ENCODE measurements around the gene AIDA. TPM values are rescaled to one million over a fixed set of nuclear protein-coding genes. Genes with fewer than 3 reads are reported as not detected.

Gene AIDA
- total RNA-seq, 1 experiment from 2014 or later, result 60.0 TPM

DNA sequence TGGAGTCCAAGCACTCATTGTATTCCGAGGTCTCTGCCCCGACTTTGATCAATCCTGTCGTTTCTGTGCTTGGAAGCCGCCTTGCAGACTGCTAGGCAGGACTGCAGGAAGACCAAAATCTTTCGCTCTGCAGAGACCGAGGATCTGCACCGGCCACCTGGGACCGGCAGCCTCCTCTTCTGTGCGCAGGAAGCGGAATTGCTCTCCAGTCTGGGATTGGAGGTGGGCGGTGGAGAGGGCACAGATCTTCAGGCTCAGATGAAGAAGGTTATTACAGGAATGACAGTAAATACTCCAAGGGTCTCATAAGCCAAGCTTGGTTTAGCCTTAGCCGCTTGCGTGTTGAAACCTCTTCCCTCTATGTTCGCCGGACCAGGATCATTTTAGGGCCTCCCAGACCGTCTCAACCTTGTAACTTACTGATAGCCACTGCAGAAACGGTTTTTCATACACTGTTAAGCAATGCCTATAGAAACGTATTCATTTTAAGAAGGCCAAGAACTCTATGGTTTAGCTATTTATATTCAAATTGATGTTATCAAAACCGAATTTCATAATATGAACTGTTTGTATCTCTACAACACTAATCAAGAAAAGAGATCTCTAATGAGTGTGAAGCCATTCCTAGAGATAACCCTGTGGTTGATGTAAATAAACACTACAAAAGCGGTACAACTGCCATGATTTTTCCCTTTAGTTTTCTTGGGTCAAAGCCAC, 93.3 kb downstream of the AIDA start:
- intact Hi-C loops (cut with micrococcal nuclease; ENCODE audit: unreplicated experiment), result loop anchor here (1.0 kb wide), 1 partner anchor 154 kb away; no protein-coding TSS in a partner anchor
- H3K4me1 ChIP-seq (replicated peaks; ENCODE audit: insufficient read depth), result peaks cover 6% of the 10 kb centered on the region
- peak overlapping the region; percentile 70 for H3K4me3 ChIP-seq
- DNase-seq, result no peak
- POLR2A ChIA-PET (ENCODE audit: unreplicated experiment), result interaction anchor here (0.6 kb wide), 3 partner anchors 28 to 611 kb away, joined by 5 to 13 read pairs (median 5); no protein-coding TSS in a partner anchor
- CTCF ChIA-PET, result interaction anchor here (0.7 kb wide), 1 partner anchor 8 kb away, joined by 4 read pairs; no protein-coding TSS in a partner anchor
- H4K20me1 ChIP-seq (ENCODE audit: insufficient read depth), result no peaks in the 10 kb centered on the region
- peaks cover 14% of the 10 kb centered on the region; the same call in 1 of the 2 replicates for H3F3A ChIP-seq (ENCODE audit: insufficient read depth, low read depth)
- H3K27ac ChIP-seq, result no peak overlapping the region
- H3K9me3 ChIP-seq (ENCODE audit: insufficient read depth, low read depth), result no peaks in the 10 kb centered on the region
- peaks cover 29% of the 10 kb centered on the region for H3K79me2 ChIP-seq (ENCODE audit: low read depth)
- H3K4me2 ChIP-seq, result peak overlapping the region; percentile 82
- no peaks in the 10 kb centered on the region for H3K27me3 ChIP-seq (ENCODE audit: insufficient read depth, low read depth)
- TSS peak; percentile 66 for BruUV-seq (replicated peaks)
- no peaks in the 10 kb centered on the region for H3K9me2 ChIP-seq (ENCODE audit: insufficient read depth)
- H2AFZ ChIP-seq, result peak overlapping the region; percentile 79
- no peak for TF ChIP-seq EZH2 (IDR thresholded peaks at IDR 0.05; ENCODE audit: low read depth)
- TF ChIP-seq, protein P1, sequence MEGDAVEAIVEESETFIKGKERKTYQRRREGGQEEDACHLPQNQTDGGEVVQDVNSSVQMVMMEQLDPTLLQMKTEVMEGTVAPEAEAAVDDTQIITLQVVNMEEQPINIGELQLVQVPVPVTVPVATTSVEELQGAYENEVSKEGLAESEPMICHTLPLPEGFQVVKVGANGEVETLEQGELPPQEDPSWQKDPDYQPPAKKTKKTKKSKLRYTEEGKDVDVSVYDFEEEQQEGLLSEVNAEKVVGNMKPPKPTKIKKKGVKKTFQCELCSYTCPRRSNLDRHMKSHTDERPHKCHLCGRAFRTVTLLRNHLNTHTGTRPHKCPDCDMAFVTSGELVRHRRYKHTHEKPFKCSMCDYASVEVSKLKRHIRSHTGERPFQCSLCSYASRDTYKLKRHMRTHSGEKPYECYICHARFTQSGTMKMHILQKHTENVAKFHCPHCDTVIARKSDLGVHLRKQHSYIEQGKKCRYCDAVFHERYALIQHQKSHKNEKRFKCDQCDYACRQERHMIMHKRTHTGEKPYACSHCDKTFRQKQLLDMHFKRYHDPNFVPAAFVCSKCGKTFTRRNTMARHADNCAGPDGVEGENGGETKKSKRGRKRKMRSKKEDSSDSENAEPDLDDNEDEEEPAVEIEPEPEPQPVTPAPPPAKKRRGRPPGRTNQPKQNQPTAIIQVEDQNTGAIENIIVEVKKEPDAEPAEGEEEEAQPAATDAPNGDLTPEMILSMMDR (conservative IDR thresholded peaks at IDR 0.05), result no peak
- 0 out of 2 replicates have a peak, but pooled peaks cover 4% of the 10 kb centered on the region for H3K36me3 ChIP-seq (ENCODE audit: low read depth)

Other genes starting within 250 kb of the AIDA start
- 14.0 and 18.7 TPM in 2 replicates for gene HHIPL2, start 164.4 kb downstream of the AIDA start, total RNA-seq (2021)
- 18.4 and 19.3 TPM in 2 replicates for gene TAF1A, start 122.6 kb downstream of the AIDA start, total RNA-seq (2021)
- 61.3 and 65.1 TPM in 2 replicates for gene MIA3, start 94.4 kb downstream of the AIDA start, total RNA-seq (2021)
- 64.3 and 99.1 TPM in 2 replicates for gene BROX, start 73 bp upstream of the AIDA start, total RNA-seq (2021)
- not detected in 2 replicates for gene FAM177B, start 24.7 kb upstream of the AIDA start, total RNA-seq (2021)
- 4.9 and 6.9 TPM in 2 replicates for gene DISP1, start 102.5 kb upstream of the AIDA start, total RNA-seq (2021)